Suprapubic skin (tissue), 4 donors: ENCODE measurements around the gene ZNF358. TPM values are rescaled to one million over a fixed set of nuclear protein-coding genes. Genes with fewer than 3 reads are reported as not detected.

Experiments used
- DNase-seq, 2 donors: peaks; one replicate each; pipeline ENCODE4 v3.0.0-alpha.2; 2019; ENCODE audit warnings: low spot score in 2 of 2
- H3K27ac ChIP-seq: fragments of 200-600 bp; sonication (generic); one replicate; pipeline ENCODE4 v1.5.1; 2019
- H3K27me3 ChIP-seq: fragments of 200-600 bp; sonication (generic); one replicate; pipeline ENCODE4 v1.5.1; 2019
- H3K36me3 ChIP-seq: fragments of 200-600 bp; sonication (generic); one replicate; pipeline ENCODE4 v1.5.1; 2019
- H3K4me1 ChIP-seq: fragments of 200-600 bp; sonication (generic); one replicate; pipeline ENCODE4 v1.5.1; 2019
- H3K4me3 ChIP-seq: fragments of 200-600 bp; sonication (generic); one replicate; pipeline ENCODE4 v1.5.1; 2019; ENCODE audit warnings: mild to moderate bottlenecking
- H3K9me3 ChIP-seq: fragments of 200-600 bp; sonication (generic); one replicate; pipeline ENCODE4 v1.5.1; 2019
- EP300 ChIP-seq: sonication (generic); formaldehyde crosslinking; IDR thresholded peaks from one replicate; pipeline ENCODE4 v1.6.1; 2017; ENCODE audit warnings: antibody characterized with exemption
- POLR2A ChIP-seq, 2 donors: fragments of 450-650 bp; IDR thresholded peaks; one replicate each; pipeline ENCODE4 v1.6.1; 2017; ENCODE audit warnings: antibody characterized with exemption in 2 of 2, mild to moderate bottlenecking in 2 of 2, moderate library complexity in 2 of 2
- POLR2AphosphoS5 ChIP-seq, 3 donors: sonication (generic); formaldehyde crosslinking; IDR thresholded peaks; one replicate each; pipeline ENCODE4 v1.6.1; 2017; ENCODE audit warnings: antibody characterized with exemption in 3 of 3
- WGBS: methylation state at CpG from one replicate; pipeline ENCODE4 v1.1.5; 2018; 5-methylcytosine and 5-hydroxymethylcytosine counted together
- total RNA-seq, 4 donors: library from RNA; depleted of rRNA; stranded (reverse); fragments of >200 nt; gene quantifications; one replicate each; pipeline ENCODE4 v1.1.0, GENCODE V29; 2016
- TF ChIP-seq, protein P1 (sequence below), 2 donors: fragments of 200-600 bp in 1 of 2; fragments of 450-650 bp in 1 of 2; sonication (generic) in 1 of 2; IDR thresholded peaks; one replicate each; pipeline ENCODE4 v1.5.1; 2016 to 2019; ENCODE audit warnings: antibody characterized with exemption in 2 of 2, mild to moderate bottlenecking in 1 of 2, moderate library complexity in 1 of 2

ZNF358 gene
- total RNA-seq, 4 donors from 2014 or later, result 28.7 to 48.5 (median 39.5) TPM

DNA sequence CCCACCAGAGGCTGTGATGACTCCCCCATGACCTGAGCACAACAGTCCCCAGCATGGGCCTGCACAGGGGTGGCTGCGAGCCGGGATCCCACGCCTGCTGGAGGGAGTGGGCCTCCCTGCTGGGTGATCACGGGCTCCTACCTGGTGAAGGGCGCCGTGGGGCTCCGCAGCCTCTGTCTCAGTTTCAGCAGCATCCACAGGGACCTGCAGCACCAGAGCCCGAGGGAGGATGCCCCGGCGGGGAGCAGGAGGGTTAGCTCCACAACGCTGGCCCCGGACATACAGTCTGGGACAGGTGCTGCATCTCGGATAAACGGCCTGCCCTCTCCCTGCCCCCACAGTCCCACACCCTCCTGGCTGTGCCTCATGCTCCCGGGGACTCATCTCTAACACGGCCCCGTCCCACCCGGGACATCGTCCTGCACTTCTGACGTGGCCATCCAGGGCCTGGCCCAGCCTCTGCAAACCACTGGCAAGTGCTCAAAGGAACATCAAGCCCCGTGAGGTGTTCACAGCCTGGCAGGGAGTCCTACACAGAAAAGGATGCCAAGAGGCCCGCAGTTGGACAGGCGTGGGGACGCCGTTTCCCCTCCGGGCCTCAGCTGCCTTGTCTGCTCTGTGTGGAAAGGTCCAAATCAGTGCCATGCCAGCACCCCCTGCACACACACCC lies 37.6 kb upstream of the ZNF358 start:
- TF ChIP-seq POLR2A (IDR thresholded peaks at IDR 0.05) (no peak), EP300 (no peak), POLR2AphosphoS5 (IDR thresholded peaks at IDR 0.05) (no peak)
- TF ChIP-seq, protein P1, sequence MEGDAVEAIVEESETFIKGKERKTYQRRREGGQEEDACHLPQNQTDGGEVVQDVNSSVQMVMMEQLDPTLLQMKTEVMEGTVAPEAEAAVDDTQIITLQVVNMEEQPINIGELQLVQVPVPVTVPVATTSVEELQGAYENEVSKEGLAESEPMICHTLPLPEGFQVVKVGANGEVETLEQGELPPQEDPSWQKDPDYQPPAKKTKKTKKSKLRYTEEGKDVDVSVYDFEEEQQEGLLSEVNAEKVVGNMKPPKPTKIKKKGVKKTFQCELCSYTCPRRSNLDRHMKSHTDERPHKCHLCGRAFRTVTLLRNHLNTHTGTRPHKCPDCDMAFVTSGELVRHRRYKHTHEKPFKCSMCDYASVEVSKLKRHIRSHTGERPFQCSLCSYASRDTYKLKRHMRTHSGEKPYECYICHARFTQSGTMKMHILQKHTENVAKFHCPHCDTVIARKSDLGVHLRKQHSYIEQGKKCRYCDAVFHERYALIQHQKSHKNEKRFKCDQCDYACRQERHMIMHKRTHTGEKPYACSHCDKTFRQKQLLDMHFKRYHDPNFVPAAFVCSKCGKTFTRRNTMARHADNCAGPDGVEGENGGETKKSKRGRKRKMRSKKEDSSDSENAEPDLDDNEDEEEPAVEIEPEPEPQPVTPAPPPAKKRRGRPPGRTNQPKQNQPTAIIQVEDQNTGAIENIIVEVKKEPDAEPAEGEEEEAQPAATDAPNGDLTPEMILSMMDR (IDR thresholded peaks at IDR 0.05), result no peak
- no peaks in the 10 kb centered on the region for H3K9me3 ChIP-seq
- H3K27ac ChIP-seq, result no peak overlapping the region
- DNase-seq, result no peak
- no peaks in the 10 kb centered on the region for H3K36me3 ChIP-seq
- no peak overlapping the region for H3K4me3 ChIP-seq
- peaks cover 18% of the 10 kb centered on the region for H3K4me1 ChIP-seq
- H3K27me3 ChIP-seq, result no peaks in the 10 kb centered on the region
- 42% methylated on average over 6 of the region's 26 CpGs for WGBS

DNA sequence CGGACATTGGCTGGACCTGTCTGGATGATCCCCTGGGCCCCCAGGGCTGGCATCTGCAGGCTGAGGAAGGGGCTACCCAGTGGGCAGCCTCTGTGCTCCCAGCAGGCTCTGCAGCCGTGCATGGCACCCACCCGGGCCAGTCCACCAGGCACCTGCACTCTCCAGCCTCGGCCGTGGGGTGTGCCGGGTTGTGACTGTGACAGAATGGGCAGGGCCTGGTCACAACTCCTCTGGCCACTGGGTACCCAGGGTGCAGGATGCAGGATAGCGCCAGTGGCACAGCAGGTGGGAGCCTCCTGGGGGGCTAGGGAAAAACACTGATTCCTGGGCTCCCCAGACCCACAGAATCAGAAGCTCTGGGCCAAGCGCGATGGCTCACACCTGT lies 37.1 kb upstream of the ZNF358 start:
- TF ChIP-seq POLR2A (IDR thresholded peaks at IDR 0.05) (no peak), POLR2AphosphoS5 (IDR thresholded peaks at IDR 0.05) (no peak), EP300 (no peak)
- TF ChIP-seq, protein P1 (IDR thresholded peaks at IDR 0.05), result no peak
- no peak for DNase-seq
- no peaks in the 10 kb centered on the region for H3K27me3 ChIP-seq
- H3K36me3 ChIP-seq, result no peaks in the 10 kb centered on the region
- no peak overlapping the region for H3K4me3 ChIP-seq
- H3K4me1 ChIP-seq, result peaks cover 23% of the 10 kb centered on the region
- no peak overlapping the region for H3K27ac ChIP-seq
- 93% methylated on average over 3 of the region's 9 CpGs for WGBS
- H3K9me3 ChIP-seq, result no peaks in the 10 kb centered on the region

DNA sequence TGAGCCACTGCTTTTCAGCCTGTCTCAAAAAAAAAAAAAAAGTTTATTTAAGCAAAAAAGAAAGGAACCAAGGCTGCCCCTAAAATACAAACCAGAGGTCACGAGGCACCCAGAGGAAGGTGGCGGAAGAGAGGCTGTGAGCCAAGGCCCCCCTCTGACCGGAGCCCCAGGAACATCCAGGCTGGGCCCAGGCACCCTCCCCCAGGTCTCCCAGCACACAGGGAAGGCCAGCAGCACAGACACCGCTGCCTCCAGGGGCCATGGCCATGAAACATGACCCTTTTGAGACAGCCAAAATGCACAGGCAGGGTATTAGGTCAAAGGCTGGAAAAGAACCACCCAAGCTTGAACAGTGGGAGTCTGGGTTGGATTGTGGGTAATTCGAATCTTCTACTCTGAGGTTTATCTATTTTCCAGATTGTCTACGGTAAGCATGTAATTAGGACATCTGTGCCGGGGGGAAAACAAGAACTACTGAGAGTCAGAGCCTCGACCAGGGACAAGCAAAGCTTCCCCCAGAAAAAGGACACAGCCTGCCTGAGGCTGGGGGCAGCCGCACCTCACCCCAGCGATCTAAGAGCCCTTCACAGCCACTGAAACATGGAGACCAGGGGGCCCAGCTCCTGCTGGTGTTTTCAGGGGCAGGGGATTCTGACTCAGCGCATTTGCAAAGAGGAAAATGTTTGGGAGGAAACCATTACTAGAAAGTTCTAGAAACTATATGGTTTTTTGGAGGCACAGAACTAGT lies 35.5 kb upstream of the ZNF358 start:
- DNase-seq, result no peak
- 88% methylated on average over 11 of the region's 11 CpGs for WGBS
- Histone ChIP-seq H3K4me1 (peaks cover 24% of the 10 kb centered on the region), H3K36me3 (no peaks in the 10 kb centered on the region), H3K4me3 (no peak overlapping the region), H3K27ac (no peak overlapping the region), H3K9me3 (no peaks in the 10 kb centered on the region), H3K27me3 (no peaks in the 10 kb centered on the region)
- TF ChIP-seq POLR2A (IDR thresholded peaks at IDR 0.05), result no peak
- TF ChIP-seq, protein P1 (IDR thresholded peaks at IDR 0.05), result no peak
- TF ChIP-seq POLR2AphosphoS5 (IDR thresholded peaks at IDR 0.05), result no peak
- no peak for TF ChIP-seq EP300

DNA sequence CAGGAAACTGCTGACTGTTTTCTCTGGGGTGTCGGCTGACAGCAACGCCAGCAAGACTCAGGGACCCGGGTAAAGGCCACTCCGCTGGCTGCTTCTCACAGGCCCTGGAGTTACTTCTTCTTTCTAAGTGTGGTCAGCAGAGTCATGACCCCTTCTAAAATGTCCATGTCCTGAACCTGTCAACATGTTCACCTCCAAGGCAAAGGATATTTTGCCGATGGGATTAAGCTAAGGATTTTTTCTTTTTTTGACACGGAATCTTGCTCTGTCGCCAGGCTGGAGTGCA lies 35.0 kb upstream of the ZNF358 start:
- no peak for DNase-seq
- Histone ChIP-seq H3K9me3 (no peaks in the 10 kb centered on the region), H3K36me3 (no peaks in the 10 kb centered on the region), H3K27me3 (no peaks in the 10 kb centered on the region), H3K27ac (no peak overlapping the region), H3K4me3 (no peak overlapping the region), H3K4me1 (peaks cover 24% of the 10 kb centered on the region)
- TF ChIP-seq EP300, result no peak
- TF ChIP-seq, protein P1 (IDR thresholded peaks at IDR 0.05), result no peak
- 77% methylated on average over 7 of the region's 7 CpGs for WGBS

DNA sequence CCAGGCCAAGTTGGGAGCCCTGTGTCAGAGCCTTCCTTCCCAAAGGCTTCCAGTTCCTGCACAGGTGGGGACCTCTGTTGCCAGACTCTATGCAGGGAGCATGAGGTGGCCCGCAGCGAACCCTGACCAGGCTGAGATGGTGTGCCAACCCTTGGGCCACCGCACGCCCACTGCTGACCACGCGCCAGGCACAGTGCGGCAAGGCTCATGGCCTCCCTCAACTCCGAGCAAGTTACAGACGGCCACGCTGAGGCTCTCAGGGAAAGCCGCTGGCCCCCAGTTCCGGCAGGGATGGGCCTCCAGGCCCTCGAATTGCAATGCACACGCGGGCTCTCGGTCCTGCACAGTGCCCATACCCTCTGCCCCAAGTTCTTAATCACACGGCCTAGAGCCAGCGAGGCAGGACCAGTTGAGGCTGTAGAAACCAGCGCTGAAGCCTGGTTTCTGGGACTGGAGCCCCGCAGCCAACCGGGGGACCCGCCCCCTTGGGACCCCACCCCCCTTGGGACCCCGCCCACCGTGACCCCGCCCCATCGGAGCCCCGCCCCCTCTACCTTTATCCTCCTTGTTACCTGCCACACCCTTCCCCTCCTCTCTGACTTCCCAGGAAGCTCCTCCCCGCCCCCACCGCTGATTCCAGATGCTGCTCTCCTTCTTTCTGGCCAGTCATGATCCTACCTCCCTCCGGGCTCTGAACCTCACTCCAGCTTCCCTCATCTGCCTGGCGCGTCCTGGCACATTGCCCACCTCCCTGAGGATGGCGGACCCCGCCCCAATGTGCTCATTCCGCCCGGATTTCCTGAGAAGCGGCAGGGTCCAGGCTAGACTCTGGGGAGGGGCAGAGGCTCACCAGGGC lies 33.1 kb upstream of the ZNF358 start:
- Histone ChIP-seq H3K27me3 (no peaks in the 10 kb centered on the region), H3K9me3 (no peaks in the 10 kb centered on the region), H3K36me3 (no peaks in the 10 kb centered on the region), H3K4me1 (peaks cover 24% of the 10 kb centered on the region), H3K4me3 (no peak overlapping the region), H3K27ac (no peak overlapping the region)
- TF ChIP-seq, protein P1 (IDR thresholded peaks at IDR 0.05), result no peak
- no peak for TF ChIP-seq POLR2AphosphoS5 (IDR thresholded peaks at IDR 0.05)
- TF ChIP-seq POLR2A (IDR thresholded peaks at IDR 0.05), result no peak
- TF ChIP-seq EP300, result no peak
- 16% methylated on average over 17 of the region's 37 CpGs for WGBS
- no peak for DNase-seq
